Glomerular endothelial cell (primary cell): Measurements from ENCODE around the gene RPN2. TPM values are rescaled to one million over a fixed set of nuclear protein-coding genes. Genes with fewer than 3 reads are reported as not detected.

Experiments used
- DNase-seq: peaks from one replicate; pipeline ENCODE4 v3.0.0-alpha.2; 2011; ENCODE audit warnings: low read depth, low spot score; ENCODE audit errors: extremely low read depth
- total RNA-seq: library from RNA; depleted of rRNA; stranded (reverse); fragments of >200 nt; gene quantifications from 2 replicates; pipeline ENCODE4 v1.2.3, GENCODE V29; 2015

The RPN2 gene
- total RNA-seq, 1 donor from 2014 or later: 299 TPM

DNA sequence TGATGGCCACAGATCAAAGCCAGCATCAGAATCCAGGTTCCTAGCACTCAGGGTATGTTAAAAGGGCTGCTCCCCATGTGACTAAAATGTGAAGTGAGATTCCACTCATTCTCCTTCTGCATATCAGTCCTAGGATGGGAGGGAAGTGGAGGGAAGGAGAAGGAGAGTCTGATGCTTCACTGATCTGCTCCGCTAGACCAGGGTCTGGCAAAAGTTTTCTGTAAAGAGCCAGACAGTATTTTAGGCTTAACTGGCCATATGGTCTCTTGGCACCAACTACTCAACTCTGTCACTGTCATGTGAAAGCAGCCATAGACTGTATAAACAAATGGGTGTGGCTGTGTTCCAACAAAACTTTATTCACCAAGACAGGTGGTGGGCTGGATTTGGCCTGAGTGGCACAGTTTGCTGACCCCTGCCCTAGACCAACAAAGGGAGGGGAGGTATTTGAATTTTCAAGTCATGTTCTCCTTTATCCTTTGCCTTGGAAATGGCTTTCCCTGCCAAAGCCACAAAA is 59.9 kb downstream of the RPN2 start:
- DNase-seq: no peak

DNA sequence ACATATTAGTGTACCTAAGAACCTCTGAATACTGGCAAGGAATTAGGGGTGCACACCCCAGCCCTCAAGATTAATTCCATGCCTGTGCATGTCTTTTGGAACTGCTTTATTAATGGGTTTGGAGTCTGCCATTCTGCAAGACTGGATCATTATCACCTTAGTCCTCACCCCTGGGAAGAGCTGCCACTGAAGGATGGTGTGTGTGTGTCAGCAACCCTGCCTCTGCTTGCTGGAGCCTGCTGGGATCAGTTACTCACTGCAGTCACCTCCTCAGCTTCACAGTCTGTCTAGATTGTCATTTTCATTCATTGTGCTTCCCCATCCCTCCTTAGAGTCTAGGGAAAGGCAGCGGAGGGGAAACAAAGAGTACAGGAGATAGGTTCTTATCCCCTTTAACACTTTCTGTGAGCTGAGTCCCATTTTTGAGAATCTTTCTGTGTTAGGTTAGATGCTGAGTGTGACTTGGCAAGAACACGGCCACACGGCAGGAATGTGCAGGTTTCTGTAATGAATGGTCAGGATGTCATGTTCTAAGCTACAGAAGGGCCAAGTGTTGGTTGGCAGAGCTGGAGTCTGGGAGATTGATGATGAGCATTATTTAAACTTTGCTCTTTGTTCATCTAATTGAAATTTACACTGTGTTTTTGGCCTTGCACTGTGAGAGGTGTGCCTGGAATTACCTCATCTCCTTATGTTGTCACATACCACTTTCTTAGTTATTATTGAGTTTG is 61.4 kb downstream of the RPN2 start:
- DNase-seq: no peak

GRCh38 chr20:37242503-37242902 is 63.4 kb downstream of the RPN2 start:
- DNase-seq: no peak

DNA sequence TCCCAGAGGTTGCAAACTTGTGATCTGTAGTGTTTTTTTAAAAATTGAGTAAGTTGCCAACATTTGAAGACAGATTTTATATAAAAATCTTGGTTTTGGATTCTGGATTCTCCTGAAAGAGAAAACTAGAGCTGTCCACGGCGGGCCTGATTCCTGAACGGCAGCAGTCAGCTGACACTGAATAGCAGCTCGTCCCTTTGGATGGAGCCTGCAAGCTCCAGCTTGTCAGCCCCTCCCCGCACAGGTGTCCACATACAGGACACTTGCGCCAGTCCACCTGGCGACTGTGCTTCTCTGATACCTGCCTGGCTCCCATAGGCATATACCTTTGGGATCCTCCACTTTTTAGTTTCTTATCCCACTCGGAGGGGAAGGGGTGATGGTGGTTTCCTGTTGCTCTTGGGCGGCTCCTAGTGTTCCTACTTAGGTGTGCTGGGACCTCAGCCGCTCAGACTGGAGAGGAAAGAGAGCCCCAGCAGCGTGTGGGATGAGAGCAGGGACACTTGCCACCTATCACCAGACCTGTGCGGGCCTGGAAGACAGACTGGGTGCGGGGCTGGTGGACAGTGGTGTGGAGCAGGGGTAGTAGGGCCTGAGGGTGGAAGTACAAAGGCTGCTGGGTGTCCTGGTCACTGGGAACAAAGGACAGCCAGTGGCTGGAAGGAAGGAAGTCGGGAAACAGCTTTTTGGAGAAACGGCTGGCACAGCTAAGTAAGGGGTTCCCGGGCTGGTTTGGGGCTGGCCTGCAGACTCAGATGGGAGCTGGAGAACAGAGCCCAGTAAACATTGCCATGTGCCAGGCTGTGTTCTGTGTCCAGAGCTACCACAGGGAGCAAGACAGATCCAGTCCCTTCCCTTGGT is 64.2 kb downstream of the RPN2 start:
- no peak for DNase-seq

DNA sequence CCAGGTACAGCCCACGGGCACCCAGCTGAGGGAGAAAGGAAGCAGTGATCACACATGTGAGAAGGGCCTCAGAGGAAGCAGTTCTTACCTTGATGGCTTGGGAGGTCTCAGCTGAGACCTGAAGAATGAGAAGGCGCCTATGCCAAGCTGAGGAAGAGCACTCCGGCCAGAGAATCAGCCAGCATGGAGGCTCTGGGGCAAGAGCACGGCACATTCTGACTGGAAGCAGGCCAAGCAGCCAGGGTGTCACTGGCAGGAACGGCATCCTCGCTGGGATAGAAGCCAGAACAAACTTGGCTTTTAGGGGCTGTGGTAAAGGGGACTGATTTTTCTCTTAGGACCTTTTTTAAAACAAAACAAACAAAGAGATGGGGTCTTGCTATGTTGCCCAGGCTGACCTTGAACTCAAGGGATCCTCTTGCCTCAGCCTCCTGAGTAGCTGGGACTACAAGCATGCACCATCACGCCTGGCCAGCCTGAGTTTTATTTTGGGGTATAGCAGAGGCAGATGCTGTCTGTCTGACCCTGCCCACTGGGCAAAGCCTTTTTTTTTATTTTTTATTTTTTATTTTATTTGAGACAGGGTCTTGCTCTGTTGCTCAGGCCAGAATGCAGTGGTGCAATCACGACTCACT is 64.9 kb downstream of the RPN2 start:
- DNase-seq: no peak

DNA sequence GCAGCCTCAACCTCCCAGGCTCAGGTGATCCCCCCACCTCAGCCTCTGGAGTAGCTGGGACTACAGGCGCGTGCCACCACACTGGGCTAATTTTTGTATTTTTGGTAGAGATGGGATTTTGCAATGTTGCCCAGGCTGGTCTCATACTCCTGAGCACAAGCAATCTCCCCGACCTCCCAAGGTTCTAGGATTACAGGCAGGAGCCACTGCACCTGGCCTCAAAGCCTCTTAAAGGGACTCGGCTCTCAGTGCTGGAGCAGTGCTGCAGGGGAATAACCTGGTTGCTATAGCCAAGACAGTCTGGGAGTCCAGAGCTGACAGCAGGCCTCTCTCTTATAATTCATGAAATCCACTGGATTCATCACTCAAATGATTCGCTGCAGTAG is 65.4 kb downstream of the RPN2 start:
- no peak for DNase-seq

- no peak for DNase-seq
Measured at GRCh38 chr20:37245216-37246150, 66.4 kb downstream of the RPN2 start.

DNA sequence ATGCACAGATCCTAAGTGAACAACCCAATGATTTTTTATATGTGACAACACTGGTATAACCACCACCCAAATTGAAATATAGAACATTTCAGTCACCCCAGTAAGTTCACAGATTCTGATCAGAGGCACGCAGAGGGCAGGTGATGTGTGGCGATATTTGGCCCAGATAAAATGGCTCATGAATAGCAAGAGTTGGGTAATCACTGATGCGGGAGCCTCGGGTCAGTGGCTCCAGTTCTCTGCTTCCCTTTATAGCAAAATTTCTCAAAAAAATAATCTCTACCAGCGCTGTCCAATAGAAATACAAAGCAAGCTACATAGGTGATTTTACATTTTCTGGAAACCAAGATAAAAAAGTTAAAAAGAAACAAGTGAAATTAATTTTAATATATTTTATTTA is 67.6 kb downstream of the RPN2 start:
- no peak for DNase-seq

- no peak for DNase-seq
Measured at GRCh38 chr20:37247547-37247946, 68.4 kb downstream of the RPN2 start.

DNA sequence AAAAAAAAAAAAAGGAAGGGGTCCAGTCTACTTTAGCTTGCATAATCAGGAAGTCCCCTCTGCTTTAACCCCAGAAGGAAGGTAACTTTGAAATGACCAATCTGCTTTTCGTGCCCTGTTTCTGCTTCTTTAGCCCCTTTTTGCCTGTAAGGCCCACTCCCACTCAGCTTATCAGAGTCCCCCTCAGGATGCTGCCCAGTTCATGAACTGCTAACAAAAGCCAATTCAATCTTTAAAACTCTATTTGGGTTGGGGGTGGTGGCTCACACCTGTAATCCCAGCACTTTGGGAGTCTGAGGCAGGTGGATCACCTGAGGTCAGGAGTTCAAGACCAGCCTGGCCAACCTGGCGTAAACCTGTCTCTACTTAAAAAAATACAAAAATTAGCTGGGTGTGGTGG is 70.2 kb downstream of the RPN2 start:
- DNase-seq: no peak

DNA sequence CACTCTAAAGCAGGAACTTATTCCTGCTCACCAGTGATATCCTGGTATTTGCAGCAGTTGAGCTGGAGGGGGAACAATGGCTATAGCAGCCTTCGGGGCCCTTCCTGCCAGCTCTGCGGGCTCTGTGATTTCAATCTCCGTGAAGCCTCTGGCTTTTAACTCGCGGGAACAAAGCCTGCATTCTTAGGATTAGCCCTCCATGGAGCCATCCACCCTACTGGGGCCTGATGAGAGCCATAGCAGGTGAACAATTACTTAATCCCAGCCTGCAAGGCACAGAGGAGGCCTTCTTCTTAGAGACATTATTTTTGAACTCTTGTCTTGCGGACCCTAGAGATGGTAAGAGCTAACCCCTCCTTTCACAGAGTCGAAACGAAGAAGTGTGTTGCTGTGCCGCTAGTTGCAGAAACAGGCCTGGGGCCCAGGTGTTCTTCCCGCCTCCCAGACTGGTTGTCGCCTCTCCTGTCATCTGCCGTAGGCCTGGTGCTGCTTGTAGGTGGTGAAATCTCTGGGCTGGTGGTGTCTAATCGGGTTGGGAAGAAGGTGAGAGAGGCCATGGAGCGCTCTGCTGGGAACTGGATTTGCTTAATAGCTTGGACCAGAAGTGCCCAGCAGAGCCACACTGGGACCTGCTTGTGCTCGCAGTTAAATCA is 72.8 kb downstream of the RPN2 start:
- no peak for DNase-seq

GRCh38 chr20:37253087-37253486 is 74.0 kb downstream of the RPN2 start:
- no peak for DNase-seq

GRCh38 chr20:37254114-37254878 is 75.2 kb downstream of the RPN2 start:
- DNase-seq: no peak

DNA sequence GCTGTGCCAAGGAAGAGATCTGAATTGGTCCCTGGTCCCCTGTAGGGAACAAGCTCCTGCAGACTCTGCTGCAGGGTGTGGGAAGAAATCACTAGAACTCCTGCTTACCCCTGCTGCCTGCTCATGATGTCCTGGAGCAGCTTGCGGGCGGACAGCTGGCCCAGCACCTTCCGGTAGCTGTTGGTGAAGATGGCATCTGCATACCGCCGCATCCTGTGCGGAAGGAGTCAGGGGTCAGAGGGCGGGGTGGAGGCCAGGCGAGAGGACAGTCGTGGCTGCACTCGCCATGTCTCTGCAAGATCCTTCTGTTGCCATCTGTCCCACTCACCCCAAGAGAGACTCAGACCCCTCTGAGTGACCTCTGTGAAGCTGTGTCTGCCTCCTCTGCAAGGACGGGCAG is 77.2 kb downstream of the RPN2 start:
- DNase-seq: no peak

- no peak for DNase-seq
Measured at GRCh38 chr20:37257530-37257929, 78.4 kb downstream of the RPN2 start.

GRCh38 chr20:37257988-37258387 is 78.9 kb downstream of the RPN2 start:
- DNase-seq: no peak

DNA sequence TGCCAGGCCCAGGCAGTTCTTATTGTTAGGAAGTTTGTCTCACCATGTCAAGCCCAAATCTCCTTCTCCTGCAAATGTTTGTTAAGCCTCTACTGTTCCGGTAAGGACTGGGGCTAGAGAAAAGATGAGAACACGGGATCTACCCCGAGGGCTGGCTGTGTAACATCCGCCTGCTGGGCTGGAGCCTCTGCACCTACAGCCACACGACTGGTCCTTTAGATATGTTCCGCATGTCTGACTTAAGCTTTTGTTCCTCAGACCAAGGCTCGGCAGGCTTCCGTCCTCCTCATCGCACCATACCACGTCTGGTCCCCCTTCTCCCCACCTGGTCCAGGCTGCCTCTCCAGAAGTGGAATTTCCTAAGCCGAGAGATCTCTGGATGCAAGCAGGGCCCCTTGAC is 79.9 kb downstream of the RPN2 start:
- DNase-seq: no peak

GRCh38 chr20:37259865-37260264 is 80.7 kb downstream of the RPN2 start:
- DNase-seq: no peak

GRCh38 chr20:37260923-37261322 is 81.8 kb downstream of the RPN2 start:
- DNase-seq: no peak
